Right cardiac atrium (tissue), 5 donors: ENCODE results near the gene TNPO2. TPM values are rescaled to one million over a fixed set of nuclear protein-coding genes. Genes with fewer than 3 reads are reported as not detected.
A peak's percentile ranks its signal among the peaks of the same experiment; 100 is the strongest.
"Not testable (repeated sequence)": the region's sequence is repeated elsewhere in the genome, so short reads cannot be mapped to it uniquely, and the experiment has no call there.

Experiments used
- ATAC-seq, 2 donors: fragments of 200-7000 bp; cut with Tn5 transposase; one replicate each; pipeline versions ENCODE4 v1.8.0 to v1.9.1; 2020; ENCODE audit warnings: moderate library complexity in 2 of 2, mild to moderate bottlenecking in 1 of 2
- DNase-seq, 3 donors: peaks; one replicate each; pipeline ENCODE4 v3.0.0-alpha.2; 2020
- H3K27ac ChIP-seq: one replicate; pipeline ENCODE4 v1.5.1; 2013; ENCODE audit warnings: mild to moderate bottlenecking, low read length, control low read depth, moderate library complexity
- H3K27me3 ChIP-seq: one replicate; pipeline ENCODE4 v1.6.1; 2013; ENCODE audit not compliant: control insufficient read depth, insufficient read depth
- H3K4me1 ChIP-seq: one replicate; pipeline ENCODE4 v1.6.1; 2013; ENCODE audit warnings: low read length; ENCODE audit not compliant: control insufficient read depth, insufficient read depth
- H3K4me3 ChIP-seq: one replicate; pipeline ENCODE4 v1.5.1; 2013; ENCODE audit warnings: low read length, control low read depth
- H3K9me3 ChIP-seq: one replicate; pipeline ENCODE4 v1.6.1; 2013; ENCODE audit warnings: low read length; ENCODE audit not compliant: control insufficient read depth
- WGBS: extraction: QIAGEN DNeasy Blood & Tissue Kit; methylation state at CpG from one replicate; pipeline ENCODE4 v1.1.7; 2013; 5-methylcytosine and 5-hydroxymethylcytosine counted together
- intact Hi-C, 4 donors: fragments of 100-400 bp; cut with DNase I; formaldehyde crosslinking; loops; one replicate each; pipeline versions ENCODE4 v1.11.0 to v1.14.0; 2022 to 2023
- polyA plus RNA-seq: library from polyadenylated mRNA; stranded (reverse); fragments of 200-250 nt; gene quantifications from one replicate; pipeline ENCODE4 v1.2.3, GENCODE V29; 2013
- total RNA-seq, 4 donors: library from RNA; stranded (reverse); fragmentation: NEBNext Ultra II Directional; extraction: Animal tissue kit (Norgen Biotek cat#: 25700); gene quantifications; one replicate each; pipeline ENCODE4 v1.2.1, GENCODE V29; 2021
- donor health status: healthy with polysubstance abuse.
- donor health status: DM: no; HTN: yes; CAD: no.
- donor health status: DM: no; HTN: no; CAD: no.
- donor health status: DM: no; HTN: yes; CAD: no; lungs with severe emphysema.
- donor health status: DM: yes; HTN: yes; CAD: no.

The TNPO2 gene
- total and polyA plus RNA-seq, 5 donors: 24.8 to 54.6 (median 44.9) TPM

DNA sequence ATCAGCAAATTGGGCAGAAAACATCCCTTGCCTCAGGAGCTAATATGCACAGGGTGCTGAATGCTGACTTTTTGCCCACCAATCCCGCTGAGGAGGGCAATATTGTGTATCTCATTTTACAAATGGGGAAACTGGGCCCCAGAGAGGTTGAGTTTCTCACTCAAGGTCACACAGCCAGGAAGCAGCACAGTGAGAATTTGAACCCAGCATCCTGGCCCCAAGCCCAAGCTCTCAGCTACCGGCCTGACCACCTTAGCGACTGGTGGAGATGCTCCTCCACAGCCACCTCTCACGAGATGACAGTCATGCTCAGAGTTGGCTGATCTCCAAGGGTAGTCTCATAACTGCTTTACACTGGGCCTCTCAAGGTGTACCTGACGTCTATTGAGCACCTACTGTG lies 30.8 kb downstream of the TNPO2 start:
- intact Hi-C loops: no loop called here
- no peaks in the 10 kb centered on the region for H3K27me3 ChIP-seq
- H3K4me3 ChIP-seq: no peak overlapping the region
- no peak overlapping the region for H3K27ac ChIP-seq
- peaks cover 1% of the 10 kb centered on the region for H3K4me1 ChIP-seq
- WGBS: 76% methylated on average over 5 of the region's 5 CpGs
- ATAC-seq: no peak
- H3K9me3 ChIP-seq: no peaks in the 10 kb centered on the region
- no peak for DNase-seq

- Histone ChIP-seq H3K9me3 (no peaks in the 10 kb centered on the region), H3K27ac (no peak overlapping the region), H3K27me3 (no peaks in the 10 kb centered on the region), H3K4me3 (no peak overlapping the region), H3K4me1 (no peaks in the 10 kb centered on the region)
- WGBS: 68% methylated on average over 26 of the region's 26 CpGs
- no peak for DNase-seq
- ATAC-seq: peak; percentile 16 to 20
- intact Hi-C loops: no loop called here
Observed at GRCh38 chr19:12689581-12690216, 34.0 kb downstream of the TNPO2 start.

GRCh38 chr19:12689012-12689411 lies 34.7 kb downstream of the TNPO2 start:
- no peak for DNase-seq
- ATAC-seq: peak in 1 of 2 donors; percentile 17
- Histone ChIP-seq H3K9me3 (no peaks in the 10 kb centered on the region), H3K4me3 (no peak overlapping the region), H3K27ac (no peak overlapping the region), H3K4me1 (no peaks in the 10 kb centered on the region), H3K27me3 (no peaks in the 10 kb centered on the region)
- WGBS: 94% methylated on average over 12 of the region's 12 CpGs
- intact Hi-C loops: no loop called here

DNA sequence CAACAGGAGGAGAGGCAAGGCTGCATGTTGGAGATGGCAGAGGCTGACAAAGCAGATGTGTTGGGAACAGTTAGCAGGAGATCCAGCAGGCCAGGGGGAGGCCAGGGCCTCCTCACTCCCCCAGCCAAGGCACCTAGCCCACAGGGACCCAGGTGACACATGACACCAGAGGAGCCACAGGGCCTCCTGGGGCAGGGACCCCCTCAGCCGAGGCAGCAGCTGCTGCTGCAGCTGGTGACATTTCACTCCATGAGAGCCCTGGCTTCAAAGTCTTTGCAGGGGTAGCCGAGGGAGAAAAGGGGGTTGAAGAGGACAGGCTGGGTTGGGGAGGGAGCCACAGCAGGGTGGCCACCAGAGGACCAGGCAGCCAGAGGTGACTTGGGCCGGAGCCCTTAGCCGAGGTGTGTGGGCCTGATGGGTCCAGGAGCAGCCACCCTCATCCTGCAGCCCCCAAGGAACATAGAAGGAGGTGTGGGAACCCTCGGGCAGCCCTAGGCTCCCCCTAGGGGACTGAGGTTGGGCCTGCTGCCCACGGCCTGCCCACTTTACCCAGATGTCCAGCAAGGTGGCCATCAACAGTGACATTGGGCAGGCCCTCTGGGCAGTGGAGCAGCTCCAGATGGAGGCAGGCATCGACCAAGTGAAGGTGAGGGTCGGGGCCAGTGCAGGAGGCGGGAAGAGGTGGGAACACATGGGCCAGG lies 36.1 kb downstream of the TNPO2 start, which contains the start of gene GNG14:
GNG14 (plus strand) TSS at position 503 of the 701 bp plus-strand sequence; CDS start at position 554, 51 bp downstream.
- Histone ChIP-seq H3K27ac (no peak within 1 kb of the TSS), H3K4me1 (no peaks in the 10 kb centered on the region), H3K4me3 (no peak within 1 kb of the TSS), H3K9me3 (no peaks in the 10 kb centered on the region), H3K27me3 (no peaks in the 10 kb centered on the region)
- intact Hi-C loops: no loop called here
- WGBS: 85% methylated on average over 9 of the region's 9 CpGs
- ATAC-seq (no peak), DNase-seq (no peak)

DNA sequence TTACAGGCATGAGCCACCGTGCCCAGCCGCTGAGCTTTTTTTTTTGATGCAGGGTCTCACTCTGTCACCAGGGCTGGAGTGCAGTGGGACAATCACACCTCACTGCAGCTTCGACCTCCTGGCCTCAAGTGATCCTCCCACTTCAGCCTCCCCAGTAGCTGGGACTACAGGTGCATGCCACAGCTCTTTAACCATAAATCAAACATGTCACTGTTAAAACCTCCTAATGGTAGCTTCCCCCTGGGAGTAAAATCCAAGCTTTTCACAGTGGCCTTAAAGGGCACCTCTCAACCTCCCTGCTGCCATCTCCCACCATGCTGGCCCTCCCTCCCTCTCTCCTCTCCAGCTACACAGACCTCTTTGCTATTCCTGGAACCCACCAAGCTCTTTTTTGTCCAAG lies 37.9 kb downstream of the TNPO2 start:
- intact Hi-C loops: no loop called here

DNA sequence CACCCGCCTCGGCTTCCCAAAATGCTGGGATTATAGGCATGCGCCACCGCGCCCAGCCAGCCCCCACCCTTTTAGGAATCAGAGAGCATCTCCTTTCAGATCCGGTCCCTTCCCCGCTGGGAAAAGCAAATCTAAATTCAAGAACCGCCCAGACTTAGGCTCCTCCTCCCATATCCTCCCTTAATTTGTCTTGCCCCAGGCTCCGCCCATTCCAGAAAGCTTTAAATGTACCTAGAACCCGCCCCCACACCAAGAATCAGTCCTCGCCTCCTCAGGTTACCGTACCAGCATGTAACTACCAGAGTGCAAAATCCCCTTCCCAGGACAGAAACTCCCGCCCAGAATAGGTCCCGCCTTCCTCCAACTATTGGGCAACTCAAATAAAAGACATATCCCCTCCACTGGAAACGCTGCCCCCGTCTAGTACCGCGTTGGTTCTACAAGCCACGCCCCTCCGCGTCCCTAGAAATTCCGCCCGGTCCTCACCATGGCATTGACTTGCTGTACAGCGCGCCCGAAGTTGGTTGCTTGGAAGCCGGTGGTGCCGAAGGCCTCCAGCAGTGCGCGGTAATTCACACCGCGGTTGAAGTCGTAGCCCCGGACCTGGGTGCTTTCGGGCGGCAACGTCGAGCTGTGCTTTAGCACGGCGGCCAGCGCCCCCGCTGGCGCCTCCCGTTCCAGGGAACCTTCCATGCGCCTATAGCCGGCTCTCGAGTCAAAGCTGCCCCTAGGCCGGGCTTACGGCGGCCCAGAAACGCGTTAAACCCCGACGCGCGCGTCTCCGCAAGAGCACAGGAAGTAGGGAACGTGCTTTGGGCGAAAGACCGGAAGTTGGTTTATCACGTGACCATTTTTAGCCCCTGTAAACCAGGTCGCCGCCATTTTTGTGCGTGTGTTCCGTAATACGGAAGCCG lies 42.4 kb downstream of the TNPO2 start, which contains the start of gene DHPS:
DHPS (minus strand) TSS at position 807 of the 914 bp plus-strand sequence; CDS start at position 693, 114 bp downstream.
- ATAC-seq (peak; percentile 91 to 92), DNase-seq (peak; percentile 94 to 97 (median 95))
- peaks cover 2% of the 10 kb centered on the region for H3K4me1 ChIP-seq
- H3K27me3 ChIP-seq: no peaks in the 10 kb centered on the region
- no peaks in the 10 kb centered on the region for H3K9me3 ChIP-seq
- WGBS: under 1% methylated on average over 68 of the region's 68 CpGs
- intact Hi-C loops: no loop called here
- peak within 1 kb of the TSS; percentile 100 for H3K27ac ChIP-seq
- peak within 1 kb of the TSS; percentile 100 for H3K4me3 ChIP-seq

More for the DNA sequence above, 37.9 kb downstream of the TNPO2 start:
- no peak overlapping the region for H3K4me3 ChIP-seq
- peaks cover 2% of the 10 kb centered on the region for H3K4me1 ChIP-seq
- no peaks in the 10 kb centered on the region for H3K9me3 ChIP-seq
- ATAC-seq (no peak), DNase-seq (no peak)
- no peaks in the 10 kb centered on the region for H3K27me3 ChIP-seq
- H3K27ac ChIP-seq: no peak overlapping the region
- 83% methylated on average over 3 of the region's 3 CpGs for WGBS

- WGBS: 93% methylated on average over 9 of the region's 9 CpGs
- DNase-seq: peak in 2 of 3 donors; percentile 41 to 47
- Histone ChIP-seq H3K4me3 (no peak overlapping the region), H3K4me1 (peaks cover 2% of the 10 kb centered on the region), H3K9me3 (no peaks in the 10 kb centered on the region), H3K27ac (no peak overlapping the region), H3K27me3 (no peaks in the 10 kb centered on the region)
- no peak for ATAC-seq
- intact Hi-C loops: no loop called here
Observed at GRCh38 chr19:12680034-12680433, 43.7 kb downstream of the TNPO2 start.

GRCh38 chr19:12678039-12678438 lies 45.7 kb downstream of the TNPO2 start:
- H3K27me3 ChIP-seq, H3K27ac ChIP-seq, H3K9me3 ChIP-seq, ATAC-seq, H3K4me3 ChIP-seq, H3K4me1 ChIP-seq, DNase-seq: not testable (repeated sequence)
- intact Hi-C loops: loop anchor here in 1 of 4 donors (10.0 kb wide), 1 partner anchor 167 kb away; no protein-coding TSS in a partner anchor
- WGBS: 86% methylated on average over 5 of the region's 5 CpGs

- no peak overlapping the region for H3K4me3 ChIP-seq
- intact Hi-C loops: loop anchor here in 1 of 4 donors (10.0 kb wide), 1 partner anchor 168 kb away; no protein-coding TSS in a partner anchor
- DNase-seq (peak in 2 of 3 donors; percentile 50 to 53), ATAC-seq (no peak)
- no peaks in the 10 kb centered on the region for H3K9me3 ChIP-seq
- peaks cover 2% of the 10 kb centered on the region for H3K4me1 ChIP-seq
- 89% methylated on average over 12 of the region's 12 CpGs for WGBS
- H3K27me3 ChIP-seq: no peaks in the 10 kb centered on the region
- no peak overlapping the region for H3K27ac ChIP-seq
Observed at GRCh38 chr19:12676928-12677327, 46.8 kb downstream of the TNPO2 start.

GRCh38 chr19:12676384-12676792 lies 47.3 kb downstream of the TNPO2 start:
- no peak overlapping the region for H3K27ac ChIP-seq
- intact Hi-C loops: loop anchor here in 1 of 4 donors (10.0 kb wide), 1 partner anchor 168 kb away; no protein-coding TSS in a partner anchor

More at GRCh38 chr19:12676384-12676792, 47.3 kb downstream of the TNPO2 start:
- Histone ChIP-seq H3K4me1 (peaks cover 2% of the 10 kb centered on the region), H3K27me3 (no peaks in the 10 kb centered on the region), H3K4me3 (no peak overlapping the region), H3K9me3 (no peaks in the 10 kb centered on the region)
- ATAC-seq (peak; percentile 38 to 54), DNase-seq (peak; percentile 85 to 93 (median 91))
- 24% methylated on average over 4 of the region's 4 CpGs for WGBS
